WTC11 (cell line): ENCODE measurements around the gene CPEB1. TPM values are rescaled to one million over a fixed set of nuclear protein-coding genes. Genes with fewer than 3 reads are reported as not detected.

Experiments
- ATAC-seq: fragments of 200-7000 bp; cut with Tn5 transposase; 2 replicates; pipeline ENCODE4 v1.10.0; 2021; ENCODE audit warnings: mild to moderate bottlenecking, moderate library complexity
- CTCF ChIA-PET: fragments of 300-600 bp; sonication (Branson Sonifier 250); formaldehyde crosslinking; loops from one replicate; lab custom pipeline; 2021; ENCODE audit warnings: antibody characterized with exemption; lab: Charles Lee
- POLR2A ChIA-PET: fragments of 350-600 bp; sonication (Branson Sonifier 250); formaldehyde crosslinking; loops from one replicate; lab custom pipeline; 2021; ENCODE audit warnings: antibody characterized with exemption; lab: Charles Lee
- DNase-seq: peaks from one replicate; pipeline ENCODE4 v3.0.0; 2021; ENCODE audit warnings: low spot score
- H3K27ac Mint-ChIP-seq: 2 replicates; pipeline ENCODE4 v1.8.0; 2021; ENCODE audit warnings: mixed read lengths
- H3K27me3 Mint-ChIP-seq: 2 replicates; pipeline ENCODE4 v1.8.0; 2021; ENCODE audit warnings: low read depth, mild to moderate bottlenecking, moderate library complexity, mixed read lengths
- H3K36me3 Mint-ChIP-seq: 2 replicates; pipeline ENCODE4 v1.8.0; 2021; ENCODE audit warnings: mixed read lengths
- H3K4me1 Mint-ChIP-seq: 2 replicates; pipeline ENCODE4 v1.8.0; 2022; ENCODE audit warnings: mixed read lengths
- H3K4me3 Mint-ChIP-seq: 2 replicates; pipeline ENCODE4 v1.8.0; 2021; ENCODE audit warnings: mild to moderate bottlenecking, moderate library complexity, mixed read lengths
- H3K9me3 Mint-ChIP-seq: 2 replicates; pipeline ENCODE4 v1.8.0; 2021; ENCODE audit warnings: mixed read lengths
- AFF4 ChIP-seq: sonication (generic); formaldehyde crosslinking; IDR thresholded peaks from 2 replicates; pipeline ENCODE4 v1.8.1; 2023; ENCODE audit warnings: mild to moderate bottlenecking, missing genetic modification reagents, borderline replicate concordance
- E2F4 ChIP-seq: sonication (generic); formaldehyde crosslinking; IDR thresholded peaks from 2 replicates; pipeline ENCODE4 v1.8.1; 2022; ENCODE audit warnings: low read depth, mild to moderate bottlenecking, moderate library complexity, missing genetic modification reagents, borderline replicate concordance
- IRF2 ChIP-seq: sonication (generic); formaldehyde crosslinking; IDR thresholded peaks from 2 replicates; pipeline ENCODE4 v1.8.0; 2022; ENCODE audit warnings: low read depth, missing genetic modification reagents, borderline replicate concordance
- JAZF1 ChIP-seq: fragments of 250-450 bp; sonication (Bioruptor Pico); IDR thresholded peaks from 2 replicates; pipeline ENCODE4 v1.9.0; 2021; ENCODE audit warnings: moderate library complexity, mild to moderate bottlenecking, inconsistent platforms
- MYBL2 ChIP-seq: sonication (generic); formaldehyde crosslinking; IDR thresholded peaks from 2 replicates; pipeline ENCODE4 v1.8.1; 2023; ENCODE audit warnings: mild to moderate bottlenecking, moderate library complexity, missing genetic modification reagents
- NFATC4 ChIP-seq: fragments of 250-450 bp; sonication (Bioruptor Pico); IDR thresholded peaks from 2 replicates; pipeline ENCODE4 v1.9.0; 2021; ENCODE audit warnings: mild to moderate bottlenecking
- NR1H2 ChIP-seq: sonication (generic); formaldehyde crosslinking; IDR thresholded peaks from 2 replicates; pipeline ENCODE4 v1.9.0; 2021; ENCODE audit warnings: mild to moderate bottlenecking, moderate library complexity, missing genetic modification reagents
- OVOL2 ChIP-seq: fragments of 250-450 bp; sonication (Bioruptor Pico); IDR thresholded peaks from 2 replicates; pipeline ENCODE4 v1.9.0; 2021; ENCODE audit warnings: mild to moderate bottlenecking, borderline replicate concordance
- PREB ChIP-seq: sonication (generic); formaldehyde crosslinking; IDR thresholded peaks from 2 replicates; pipeline ENCODE4 v1.8.1; 2022; ENCODE audit warnings: mild to moderate bottlenecking, missing genetic modification reagents, moderate library complexity, borderline replicate concordance
- RELA ChIP-seq: sonication (generic); formaldehyde crosslinking; IDR thresholded peaks from 2 replicates; pipeline ENCODE4 v1.8.1; 2022; ENCODE audit warnings: missing genetic modification reagents, mild to moderate bottlenecking, borderline replicate concordance
- SOX15 ChIP-seq: fragments of 250-450 bp; sonication (Bioruptor Pico); IDR thresholded peaks from 2 replicates; pipeline ENCODE4 v1.9.0; 2021; ENCODE audit warnings: mild to moderate bottlenecking
- TP53 ChIP-seq: sonication (generic); formaldehyde crosslinking; IDR thresholded peaks from 2 replicates; pipeline ENCODE4 v1.8.1; 2023; ENCODE audit warnings: mild to moderate bottlenecking, missing genetic modification reagents
- ZBTB43 ChIP-seq: sonication (generic); formaldehyde crosslinking; IDR thresholded peaks from 2 replicates; pipeline ENCODE4 v1.8.1; 2023; ENCODE audit warnings: mild to moderate bottlenecking, missing genetic modification reagents
- ZNF121 ChIP-seq: sonication (generic); formaldehyde crosslinking; IDR thresholded peaks from 2 replicates; pipeline ENCODE4 v1.8.0; 2023; ENCODE audit warnings: missing genetic modification reagents
- ZNF512 ChIP-seq: sonication (generic); formaldehyde crosslinking; IDR thresholded peaks from 2 replicates; pipeline ENCODE4 v1.8.1; 2022; ENCODE audit warnings: missing genetic modification reagents, borderline replicate concordance
- ZSCAN18 ChIP-seq: fragments of 250-450 bp; sonication (Bioruptor Pico); IDR thresholded peaks from 2 replicates; pipeline ENCODE4 v2.1.2; 2022; ENCODE audit warnings: mild to moderate bottlenecking, moderate library complexity
- total RNA-seq: library from RNA; stranded (reverse); gene quantifications from 3 replicates; pipeline ENCODE4 v1.2.3, GENCODE V29; 2021
- TF ChIP-seq, protein P1 (sequence below): sonication (generic); formaldehyde crosslinking; IDR thresholded peaks from 2 replicates; pipeline ENCODE4 v1.8.1; 2022; ENCODE audit warnings: low read depth, missing genetic modification reagents, borderline replicate concordance
- TF ChIP-seq, protein P2 (sequence below): sonication (generic); formaldehyde crosslinking; IDR thresholded peaks from 2 replicates; pipeline ENCODE4 v1.8.0; 2022; ENCODE audit warnings: mild to moderate bottlenecking, missing genetic modification reagents

Gene CPEB1
- total RNA-seq, 1 experiment from 2014 or later, result 2.5 TPM

DNA sequence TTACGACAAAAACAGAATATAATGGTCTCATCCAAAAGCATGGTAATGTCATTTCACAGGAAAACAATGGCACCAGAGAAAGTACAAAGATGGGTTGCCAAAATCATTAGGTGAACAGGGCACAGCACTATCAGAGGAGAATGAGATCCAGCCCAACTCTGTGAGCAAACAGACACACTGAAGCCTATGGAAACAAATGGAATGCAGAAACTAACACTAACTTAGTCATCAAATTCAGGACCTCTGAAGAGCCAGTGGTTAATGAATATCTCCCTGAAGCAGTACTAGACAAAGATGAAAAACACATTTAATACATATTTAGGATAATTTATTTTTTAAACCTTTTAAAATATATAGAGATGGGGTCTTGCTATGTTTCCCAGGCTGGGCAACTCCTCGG lies 92.3 kb downstream of the CPEB1 start:
- Mint-ChIP-seq H3K9me3 (no peaks in the 10 kb centered on the region), H3K36me3 (no peaks in the 10 kb centered on the region), H3K4me3 (no peak overlapping the region), H3K27me3 (peaks cover 25% of the 10 kb centered on the region), H3K27ac (no peak overlapping the region), H3K4me1 (peaks cover 12% of the 10 kb centered on the region)
- no peak for ATAC-seq
- no peak for DNase-seq
- ChIA-PET CTCF (no interaction called here), POLR2A (no interaction called here)
- TF ChIP-seq ZNF512 (CRISPR knock-in tag), result no peak
- TF ChIP-seq SOX15 (CRISPR knock-in tag), result no peak
- no peak for TF ChIP-seq JAZF1 (CRISPR knock-in tag)
- no peak for TF ChIP-seq OVOL2

DNA sequence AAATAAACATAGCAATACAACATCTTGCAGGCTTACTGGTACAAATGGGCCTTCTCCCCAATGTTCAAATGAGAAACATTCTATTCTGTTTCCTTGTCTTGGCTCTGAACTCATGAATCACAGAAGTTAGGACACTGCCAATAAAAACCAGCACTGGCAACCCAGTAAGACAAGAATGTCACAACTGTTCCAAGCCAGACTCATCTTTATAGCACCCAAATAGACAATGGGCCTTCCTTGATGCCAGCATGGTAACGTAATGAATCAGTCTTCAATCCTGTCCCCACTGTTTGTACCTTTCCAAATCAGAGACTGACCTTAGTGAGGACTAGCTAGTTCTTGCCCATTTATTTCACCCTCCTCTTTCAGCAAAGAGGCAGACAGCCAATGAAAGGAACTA lies 92.8 kb downstream of the CPEB1 start:
- Mint-ChIP-seq H3K9me3 (no peaks in the 10 kb centered on the region), H3K4me1 (peaks cover 12% of the 10 kb centered on the region), H3K27ac (no peak overlapping the region), H3K27me3 (peaks cover 25% of the 10 kb centered on the region), H3K36me3 (no peaks in the 10 kb centered on the region), H3K4me3 (no peak overlapping the region)
- ChIA-PET POLR2A (no interaction called here), CTCF (no interaction called here)
- TF ChIP-seq TP53 (CRISPR knock-in tag), result no peak
- no peak for TF ChIP-seq IRF2
- no peak for TF ChIP-seq PREB (CRISPR knock-in tag)
- TF ChIP-seq NFATC4 (CRISPR knock-in tag), result no peak
- TF ChIP-seq, protein P1, sequence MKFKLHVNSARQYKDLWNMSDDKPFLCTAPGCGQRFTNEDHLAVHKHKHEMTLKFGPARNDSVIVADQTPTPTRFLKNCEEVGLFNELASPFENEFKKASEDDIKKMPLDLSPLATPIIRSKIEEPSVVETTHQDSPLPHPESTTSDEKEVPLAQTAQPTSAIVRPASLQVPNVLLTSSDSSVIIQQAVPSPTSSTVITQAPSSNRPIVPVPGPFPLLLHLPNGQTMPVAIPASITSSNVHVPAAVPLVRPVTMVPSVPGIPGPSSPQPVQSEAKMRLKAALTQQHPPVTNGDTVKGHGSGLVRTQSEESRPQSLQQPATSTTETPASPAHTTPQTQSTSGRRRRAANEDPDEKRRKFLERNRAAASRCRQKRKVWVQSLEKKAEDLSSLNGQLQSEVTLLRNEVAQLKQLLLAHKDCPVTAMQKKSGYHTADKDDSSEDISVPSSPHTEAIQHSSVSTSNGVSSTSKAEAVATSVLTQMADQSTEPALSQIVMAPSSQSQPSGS, result no peak
- no peak for TF ChIP-seq RELA (CRISPR knock-in tag)
- TF ChIP-seq ZBTB43, result no peak
- TF ChIP-seq MYBL2 (CRISPR knock-in tag), result no peak
- DNase-seq, result no peak
- ATAC-seq, result no peak

GRCh38 chr15:82553846-82554245 lies 93.3 kb downstream of the CPEB1 start:
- Mint-ChIP-seq H3K4me1 (peaks cover 12% of the 10 kb centered on the region), H3K9me3 (no peaks in the 10 kb centered on the region), H3K27me3 (peaks cover 25% of the 10 kb centered on the region), H3K4me3 (no peak overlapping the region), H3K27ac (no peak overlapping the region), H3K36me3 (no peaks in the 10 kb centered on the region)
- POLR2A ChIA-PET, result no interaction called here
- ATAC-seq (no peak), DNase-seq (no peak)
- CTCF ChIA-PET, result interaction anchor here (0.9 kb wide), 1 partner anchor 23 kb away, joined by 3 read pairs; no protein-coding TSS in a partner anchor
- no peak for TF ChIP-seq NR1H2 (CRISPR knock-in tag)
- TF ChIP-seq E2F4, result no peak
- no peak for TF ChIP-seq ZSCAN18 (CRISPR knock-in tag)
- TF ChIP-seq AFF4 (CRISPR knock-in tag), result no peak
- TF ChIP-seq ZNF121 (CRISPR knock-in tag), result no peak
- TF ChIP-seq, protein P2, sequence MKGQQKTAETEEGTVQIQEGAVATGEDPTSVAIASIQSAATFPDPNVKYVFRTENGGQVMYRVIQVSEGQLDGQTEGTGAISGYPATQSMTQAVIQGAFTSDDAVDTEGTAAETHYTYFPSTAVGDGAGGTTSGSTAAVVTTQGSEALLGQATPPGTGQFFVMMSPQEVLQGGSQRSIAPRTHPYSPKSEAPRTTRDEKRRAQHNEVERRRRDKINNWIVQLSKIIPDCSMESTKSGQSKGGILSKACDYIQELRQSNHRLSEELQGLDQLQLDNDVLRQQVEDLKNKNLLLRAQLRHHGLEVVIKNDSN, result no peak
- no peak for TF ChIP-seq IRF2
